Upper lobe of right lung (tissue), 1 donor: ENCODE results near the gene TMEM238. TPM values are rescaled to one million over a fixed set of nuclear protein-coding genes. Genes with fewer than 3 reads are reported as not detected.

Experiments
- ATAC-seq: fragments of 200-7000 bp; cut with Tn5 transposase; one replicate; pipeline ENCODE4 v1.9.1; 2020; ENCODE audit warnings: mild to moderate bottlenecking, moderate library complexity
- DNase-seq: peaks from one replicate; pipeline ENCODE4 v3.0.0-alpha.2; 2020
- H3K27ac ChIP-seq: fragments of 200-600 bp; one replicate; pipeline ENCODE4 v1.8.0; 2022
- H3K27me3 ChIP-seq: fragments of 200-600 bp; one replicate; pipeline ENCODE4 v1.8.0; 2022; ENCODE audit warnings: mild to moderate bottlenecking
- H3K36me3 ChIP-seq: fragments of 200-600 bp; one replicate; pipeline ENCODE4 v1.8.0; 2022
- H3K4me1 ChIP-seq: fragments of 200-600 bp; one replicate; pipeline ENCODE4 v1.8.0; 2022
- H3K4me3 ChIP-seq: fragments of 200-600 bp; one replicate; pipeline ENCODE4 v1.8.0; 2022; ENCODE audit warnings: mild to moderate bottlenecking
- H3K9me3 ChIP-seq: fragments of 200-600 bp; one replicate; pipeline ENCODE4 v1.8.0; 2022
- CTCF ChIP-seq: fragments of 200-600 bp; IDR thresholded peaks from one replicate; pipeline ENCODE4 v1.8.0; 2022; ENCODE audit warnings: antibody characterized with exemption
- intact Hi-C: fragments of 100-400 bp; cut with DNase I; formaldehyde crosslinking; loops from one replicate; pipeline ENCODE4 v1.11.0; 2022
- total RNA-seq: library from RNA; stranded (reverse); fragmentation: NEBNext Ultra II Directional; extraction: Animal tissue kit (Norgen Biotek cat#: 25700); gene quantifications from one replicate; pipeline ENCODE4 v1.2.1, GENCODE V29; 2021
- donor health status: DM: no; HTN: yes; CAD: no; lungs with severe emphysema.

TMEM238 gene
- total RNA-seq, 1 donor from 2014 or later: 19.8 TPM

- no peaks in the 10 kb centered on the region for H3K9me3 ChIP-seq
- H3K27me3 ChIP-seq: peaks cover 7% of the 10 kb centered on the region
- TF ChIP-seq CTCF: no peak
- intact Hi-C loops: no loop called here
- DNase-seq (no peak), ATAC-seq (no peak)
- no peak overlapping the region for H3K27ac ChIP-seq
- peaks cover 5% of the 10 kb centered on the region for H3K4me1 ChIP-seq
- no peaks in the 10 kb centered on the region for H3K36me3 ChIP-seq
- no peak overlapping the region for H3K4me3 ChIP-seq
These were observed 24.9 kb downstream of the TMEM238 start for GRCh38 chr19:55358943-55359908.

- H3K27ac ChIP-seq: no peak overlapping the region
- DNase-seq: no peak
- intact Hi-C loops: no loop called here
These were observed 25.6 kb downstream of the TMEM238 start for GRCh38 chr19:55358493-55358892.

GRCh38 chr19:55355213-55355821, 28.8 kb downstream of the TMEM238 start:
- no peaks in the 10 kb centered on the region for H3K36me3 ChIP-seq
- no peak for DNase-seq
- H3K4me1 ChIP-seq: peaks cover 14% of the 10 kb centered on the region
- no peak overlapping the region for H3K27ac ChIP-seq
- intact Hi-C loops: no loop called here
- H3K27me3 ChIP-seq: peaks cover 40% of the 10 kb centered on the region
- H3K4me3 ChIP-seq: no peak overlapping the region
- TF ChIP-seq CTCF: no peak
- ATAC-seq: no peak
- H3K9me3 ChIP-seq: no peaks in the 10 kb centered on the region

More at GRCh38 chr19:55358493-55358892, 25.6 kb downstream of the TMEM238 start:
- H3K27me3 ChIP-seq: peaks cover 10% of the 10 kb centered on the region
- H3K4me3 ChIP-seq: no peak overlapping the region
- H3K4me1 ChIP-seq: peaks cover 9% of the 10 kb centered on the region
- no peak for TF ChIP-seq CTCF
- H3K9me3 ChIP-seq: no peaks in the 10 kb centered on the region
- no peaks in the 10 kb centered on the region for H3K36me3 ChIP-seq
- no peak for ATAC-seq

GRCh38 chr19:55354698-55355212, 29.3 kb downstream of the TMEM238 start, which contains the start of gene COX6B2:
Gene COX6B2, minus strand, starts transcription at chr19:55354719. Its CDS starts 198 bp downstream, at chr19:55354521.
- Histone ChIP-seq H3K27me3 (peaks cover 40% of the 10 kb centered on the region), H3K27ac (no peak within 1 kb of the TSS), H3K4me3 (peak within 1 kb of the TSS; percentile 46), H3K4me1 (peaks cover 14% of the 10 kb centered on the region), H3K9me3 (no peaks in the 10 kb centered on the region), H3K36me3 (no peaks in the 10 kb centered on the region)
- intact Hi-C loops: no loop called here
- DNase-seq (no peak), ATAC-seq (no peak)
- no peak for TF ChIP-seq CTCF

- no peak overlapping the region for H3K27ac ChIP-seq
- H3K36me3 ChIP-seq: no peaks in the 10 kb centered on the region
- peak; percentile 91 for ATAC-seq
- intact Hi-C loops: no loop called here
- DNase-seq: peak; percentile 86
- no peaks in the 10 kb centered on the region for H3K9me3 ChIP-seq
- H3K4me1 ChIP-seq: peaks cover 14% of the 10 kb centered on the region
- H3K4me3 ChIP-seq: peak overlapping the region; percentile 46
- H3K27me3 ChIP-seq: peaks cover 40% of the 10 kb centered on the region
- no peak for TF ChIP-seq CTCF
These were observed 30.0 kb downstream of the TMEM238 start for GRCh38 chr19:55353803-55354697.
